ENCODE measurements around the gene CRY2.

The CRY2 gene

DNA sequence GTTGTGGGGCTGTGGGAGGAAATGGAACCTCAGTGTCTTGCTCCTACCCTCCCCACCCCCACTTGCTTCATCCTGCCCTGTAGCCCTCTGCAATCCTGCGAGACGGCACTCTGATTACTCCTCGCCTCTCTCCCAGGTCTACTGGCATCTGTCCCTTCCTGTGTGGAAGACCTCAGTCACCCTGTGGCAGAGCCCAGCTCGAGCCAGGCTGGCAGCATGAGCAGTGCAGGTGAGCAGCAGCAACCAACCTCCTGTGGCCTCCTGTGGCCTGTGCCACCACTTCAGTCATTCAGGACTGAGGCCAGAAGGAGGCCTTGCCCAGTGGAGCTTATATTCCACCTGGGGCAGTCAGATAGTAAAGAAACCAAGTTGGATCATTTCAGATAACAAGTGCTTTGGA lies 23.4 kb downstream of the CRY2 start:
- Histone ChIP-seq H3K36me3 (ENCODE audit: control insufficient read depth, insufficient read depth, low read length, severe bottlenecking) (peaks cover 85% of the 10 kb centered on the region), H3K9ac (ENCODE audit: low read length) (no peak overlapping the region)

DNA sequence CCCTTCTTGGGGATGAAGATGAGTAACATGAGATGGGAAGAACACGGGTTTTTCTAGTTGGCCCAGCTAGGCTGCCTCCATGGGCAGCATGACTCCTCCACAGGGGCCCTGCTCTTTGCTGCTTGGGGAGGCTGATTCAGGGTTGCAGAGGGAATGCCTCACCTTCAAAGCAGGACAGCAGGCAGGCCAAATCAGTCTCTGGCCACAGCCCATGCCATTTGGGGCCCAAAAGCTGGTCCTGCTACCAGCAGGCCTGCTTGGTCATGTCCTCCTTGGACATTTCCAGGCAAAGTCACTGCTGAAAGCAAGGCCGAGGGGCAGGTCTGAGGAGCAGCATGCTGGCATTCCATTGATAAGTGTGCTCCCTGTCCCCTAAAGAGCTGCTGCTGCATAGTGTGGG lies 24.4 kb downstream of the CRY2 start:
- no peak for DNase-seq (ENCODE audit: low read depth)
- Histone ChIP-seq H3K27me3 (replicated peaks; ENCODE audit: control insufficient read depth, insufficient read depth, low read length) (no peaks in the 10 kb centered on the region), H3K4me3 (ENCODE audit: low read length) (no peak overlapping the region), H3K36me3 (ENCODE audit: control insufficient read depth, insufficient read depth, low read length, severe bottlenecking) (peaks cover 84% of the 10 kb centered on the region), H3K9ac (ENCODE audit: low read length) (no peak overlapping the region), H3K4me1 (ENCODE audit: control insufficient read depth, insufficient read depth, low read length) (no peaks in the 10 kb centered on the region), H3K9me3 (ENCODE audit: control insufficient read depth, low read length) (no peaks in the 10 kb centered on the region)

More for the DNA sequence above, 23.4 kb downstream of the CRY2 start:
- Histone ChIP-seq H3K27me3 (replicated peaks; ENCODE audit: control insufficient read depth, insufficient read depth, low read length) (no peaks in the 10 kb centered on the region), H3K4me3 (ENCODE audit: low read length) (no peak overlapping the region), H3K9me3 (ENCODE audit: control insufficient read depth, low read length) (no peaks in the 10 kb centered on the region), H3K4me1 (ENCODE audit: control insufficient read depth, insufficient read depth, low read length) (no peaks in the 10 kb centered on the region)
- DNase-seq (ENCODE audit: low read depth): no peak

DNA sequence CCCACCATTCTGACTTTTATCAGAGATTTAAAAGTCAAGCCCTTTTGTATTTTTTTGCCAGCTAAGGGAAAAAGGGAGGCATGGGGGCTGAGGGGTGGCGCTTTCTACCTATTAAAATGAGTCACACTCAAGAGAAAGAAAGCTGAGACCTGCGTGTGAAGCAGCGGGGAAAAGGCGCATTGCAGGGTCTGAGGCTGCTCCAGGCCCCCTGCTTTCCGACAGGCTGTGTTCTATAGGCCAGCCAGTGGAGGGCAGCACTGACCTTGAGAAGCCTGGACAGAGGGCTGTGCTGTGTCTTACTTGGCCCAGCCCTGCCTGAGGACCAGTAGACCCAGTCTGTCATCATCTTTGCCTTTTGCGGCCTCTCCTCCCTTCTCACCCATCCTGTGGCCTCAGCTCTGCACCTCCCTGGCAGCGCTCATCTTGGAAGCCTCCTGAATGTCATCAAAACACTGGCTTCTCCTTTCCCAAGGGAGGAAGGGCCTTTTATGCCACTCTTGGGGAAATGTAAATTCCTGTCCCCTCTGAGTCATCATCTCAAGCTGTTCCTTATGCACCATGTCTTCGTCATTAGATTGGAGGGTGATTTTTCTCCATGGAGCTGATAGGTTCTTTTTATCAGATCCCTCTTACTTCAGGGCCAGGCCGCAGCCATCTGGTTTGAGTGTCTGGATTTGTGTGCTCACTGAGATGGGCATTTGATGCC lies 25.5 kb downstream of the CRY2 start:
- Histone ChIP-seq H3K9ac (ENCODE audit: low read length) (no peak overlapping the region), H3K9me3 (ENCODE audit: control insufficient read depth, low read length) (no peaks in the 10 kb centered on the region), H3K4me3 (ENCODE audit: low read length) (no peak overlapping the region), H3K27me3 (replicated peaks; ENCODE audit: control insufficient read depth, insufficient read depth, low read length) (no peaks in the 10 kb centered on the region), H3K36me3 (ENCODE audit: control insufficient read depth, insufficient read depth, low read length, severe bottlenecking) (peaks cover 84% of the 10 kb centered on the region), H3K4me1 (ENCODE audit: control insufficient read depth, insufficient read depth, low read length) (no peaks in the 10 kb centered on the region)
- peak; percentile 79 for DNase-seq (ENCODE audit: low read depth)

DNA sequence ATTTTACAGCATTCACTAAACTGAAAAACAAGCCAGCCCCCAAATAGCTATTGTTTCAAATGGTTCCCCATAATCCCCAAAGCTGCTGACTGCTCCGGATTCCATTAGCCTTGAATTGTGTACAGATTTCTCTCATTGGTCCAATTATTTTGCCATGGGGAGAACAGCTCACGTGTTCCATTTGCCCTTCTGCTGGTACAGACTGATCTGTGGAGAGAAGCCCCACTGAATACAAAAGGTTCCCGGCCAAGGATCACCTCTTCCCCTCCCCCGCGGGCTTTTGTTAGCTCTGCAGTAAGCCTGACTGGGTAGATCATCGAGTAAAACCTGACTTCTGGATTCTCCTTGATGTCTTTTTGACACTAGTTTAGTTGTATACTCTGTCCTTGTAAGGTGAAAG lies 29.1 kb downstream of the CRY2 start:
- H3K36me3 ChIP-seq (ENCODE audit: control insufficient read depth, insufficient read depth, low read length, severe bottlenecking): peaks cover 71% of the 10 kb centered on the region
- H3K4me3 ChIP-seq (ENCODE audit: low read length): no peak overlapping the region
- H3K9ac ChIP-seq (ENCODE audit: low read length): no peak overlapping the region
- no peak for DNase-seq (ENCODE audit: low read depth)
- H3K9me3 ChIP-seq (ENCODE audit: control insufficient read depth, low read length): no peaks in the 10 kb centered on the region
- peaks cover 19% of the 10 kb centered on the region for H3K4me1 ChIP-seq (ENCODE audit: control insufficient read depth, insufficient read depth, low read length)
- no peaks in the 10 kb centered on the region for H3K27me3 ChIP-seq (replicated peaks; ENCODE audit: control insufficient read depth, insufficient read depth, low read length)

DNA sequence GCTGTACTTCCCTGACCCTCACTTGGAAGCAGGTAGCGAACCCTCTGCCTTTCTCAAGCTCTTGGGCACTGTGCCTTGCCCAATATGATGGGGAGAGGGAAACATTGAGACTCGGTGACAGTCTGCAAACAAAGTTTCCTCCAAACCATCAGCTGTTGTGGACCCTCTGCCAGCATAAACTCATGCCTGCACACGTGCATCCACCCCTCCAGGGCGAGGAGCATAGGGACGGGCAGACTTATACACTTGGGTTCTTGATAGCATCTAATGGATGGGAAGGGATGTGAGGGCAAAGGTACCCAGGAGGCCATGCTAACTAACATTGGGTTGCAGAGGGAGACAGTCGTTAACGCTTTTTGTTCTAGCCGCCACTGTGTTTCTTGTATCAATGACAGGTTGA lies 29.9 kb downstream of the CRY2 start:
- no peaks in the 10 kb centered on the region for H3K9me3 ChIP-seq (ENCODE audit: control insufficient read depth, low read length)
- no peak overlapping the region for H3K4me3 ChIP-seq (ENCODE audit: low read length)
- H3K36me3 ChIP-seq (ENCODE audit: control insufficient read depth, insufficient read depth, low read length, severe bottlenecking): peaks cover 71% of the 10 kb centered on the region
- no peak overlapping the region for H3K9ac ChIP-seq (ENCODE audit: low read length)
- no peak for DNase-seq (ENCODE audit: low read depth)
- H3K4me1 ChIP-seq (ENCODE audit: control insufficient read depth, insufficient read depth, low read length): peaks cover 19% of the 10 kb centered on the region
- H3K27me3 ChIP-seq (replicated peaks; ENCODE audit: control insufficient read depth, insufficient read depth, low read length): no peaks in the 10 kb centered on the region

DNA sequence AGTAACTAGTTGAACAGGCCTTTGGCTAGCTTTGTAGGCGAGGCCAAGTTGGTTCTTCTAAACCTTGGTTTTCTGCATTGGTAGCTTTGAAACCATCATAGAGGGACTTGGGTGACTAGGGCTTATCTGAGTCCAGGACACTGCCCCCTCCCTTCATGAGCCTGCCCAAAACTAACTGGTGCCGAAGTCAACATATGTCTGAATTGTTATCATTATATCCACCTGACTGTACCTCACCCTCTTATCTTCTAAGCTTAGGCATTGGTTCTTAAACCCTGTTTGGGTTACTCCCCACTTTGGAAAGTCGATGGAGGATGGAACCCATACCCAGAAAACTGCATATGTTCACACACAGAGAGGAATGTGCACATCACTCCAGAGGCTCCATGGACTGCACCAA lies 30.6 kb downstream of the CRY2 start:
- Histone ChIP-seq H3K4me3 (ENCODE audit: low read length) (no peak overlapping the region), H3K36me3 (ENCODE audit: control insufficient read depth, insufficient read depth, low read length, severe bottlenecking) (peaks cover 75% of the 10 kb centered on the region), H3K9me3 (ENCODE audit: control insufficient read depth, low read length) (no peaks in the 10 kb centered on the region), H3K27me3 (replicated peaks; ENCODE audit: control insufficient read depth, insufficient read depth, low read length) (no peaks in the 10 kb centered on the region), H3K4me1 (ENCODE audit: control insufficient read depth, insufficient read depth, low read length) (peaks cover 19% of the 10 kb centered on the region), H3K9ac (ENCODE audit: low read length) (no peak overlapping the region)
- DNase-seq (ENCODE audit: low read depth): no peak

DNA sequence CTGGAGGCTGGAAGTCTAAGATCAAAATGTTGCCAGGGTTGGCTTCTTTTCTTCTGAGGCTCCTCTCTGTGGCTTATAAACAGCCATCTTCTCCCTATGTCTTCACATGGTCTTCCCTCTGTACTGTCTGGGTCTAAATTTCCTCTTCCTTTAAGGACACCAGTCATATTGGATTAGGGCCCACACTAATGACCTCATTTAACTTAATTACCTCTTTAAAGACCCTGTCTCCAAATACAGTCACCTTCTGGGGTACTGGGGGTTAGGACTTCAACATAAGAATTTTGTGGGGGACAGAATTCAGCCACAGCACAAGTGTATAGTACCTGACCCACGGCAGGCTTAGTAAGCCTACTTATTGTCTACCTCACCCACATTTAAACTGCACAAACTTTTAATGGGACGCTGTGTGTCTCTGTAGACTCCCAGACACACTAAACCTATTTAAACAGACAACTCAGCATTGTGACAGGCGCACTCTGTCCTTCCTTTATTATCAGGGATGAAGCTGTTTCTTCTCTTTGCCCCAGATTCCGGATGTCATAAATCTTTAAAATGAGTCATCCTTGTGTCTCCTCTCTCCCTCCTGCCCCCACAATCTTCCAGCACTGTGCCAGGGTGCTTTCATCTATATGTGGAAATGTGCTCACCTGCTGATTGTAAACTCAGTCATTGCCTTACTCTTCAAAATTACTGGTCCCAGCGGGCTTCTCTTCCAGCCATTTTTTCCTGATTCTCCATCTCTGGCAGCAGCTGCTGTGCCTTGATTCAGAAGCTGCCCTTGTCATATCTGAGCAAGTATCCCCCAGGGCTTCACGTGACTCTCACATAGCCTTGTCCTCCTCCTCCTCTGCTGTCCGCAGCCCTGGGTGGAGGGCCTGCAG lies 32.8 kb downstream of the CRY2 start:
- no peak for DNase-seq (ENCODE audit: low read depth)
- Histone ChIP-seq H3K27me3 (replicated peaks; ENCODE audit: control insufficient read depth, insufficient read depth, low read length) (peaks cover 2% of the 10 kb centered on the region), H3K36me3 (ENCODE audit: control insufficient read depth, insufficient read depth, low read length, severe bottlenecking) (peaks cover 63% of the 10 kb centered on the region), H3K9me3 (ENCODE audit: control insufficient read depth, low read length) (no peaks in the 10 kb centered on the region), H3K4me3 (ENCODE audit: low read length) (no peak overlapping the region), H3K9ac (ENCODE audit: low read length) (no peak overlapping the region), H3K4me1 (ENCODE audit: control insufficient read depth, insufficient read depth, low read length) (peaks cover 19% of the 10 kb centered on the region)

DNA sequence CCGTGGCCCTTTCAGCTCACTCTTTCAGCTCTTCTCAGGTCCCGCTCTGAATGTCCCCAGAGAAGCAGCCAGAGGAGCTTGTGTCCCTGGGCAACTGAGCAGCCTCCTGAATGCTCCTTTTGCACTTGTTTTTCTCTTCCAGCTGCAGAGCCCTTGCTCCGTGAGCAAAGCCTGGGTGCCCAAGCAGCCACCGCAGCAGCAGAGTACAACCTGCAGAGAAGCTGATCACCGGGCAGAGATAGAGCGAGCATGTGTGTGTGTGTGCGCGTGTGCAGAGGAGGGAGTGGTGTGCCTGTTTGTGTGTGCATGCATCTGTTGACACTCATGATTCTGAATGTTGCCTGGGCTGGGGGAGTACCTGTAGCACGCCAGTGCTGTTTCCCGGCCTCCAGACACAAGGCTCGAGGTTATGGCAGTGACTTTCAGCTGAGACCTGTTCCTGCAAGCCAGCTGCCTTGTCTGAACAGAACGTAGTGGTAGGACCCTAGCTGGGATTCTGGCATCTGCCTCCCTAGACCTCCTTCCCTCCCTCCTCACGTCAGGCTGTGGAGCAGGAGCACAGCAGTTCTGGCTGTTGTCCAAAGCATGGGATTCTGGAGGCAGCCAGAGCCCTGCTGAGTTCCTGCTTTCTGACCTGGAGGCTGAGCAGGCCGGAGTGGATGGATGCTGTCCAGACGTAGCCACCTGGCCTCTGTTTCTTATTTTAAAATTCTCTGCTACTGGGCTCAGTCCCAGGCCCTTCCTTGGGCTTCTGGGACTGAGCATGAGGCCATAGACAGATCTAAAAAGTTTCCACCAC lies 33.7 kb downstream of the CRY2 start:
- no peak overlapping the region for H3K4me3 ChIP-seq (ENCODE audit: low read length)

DNA sequence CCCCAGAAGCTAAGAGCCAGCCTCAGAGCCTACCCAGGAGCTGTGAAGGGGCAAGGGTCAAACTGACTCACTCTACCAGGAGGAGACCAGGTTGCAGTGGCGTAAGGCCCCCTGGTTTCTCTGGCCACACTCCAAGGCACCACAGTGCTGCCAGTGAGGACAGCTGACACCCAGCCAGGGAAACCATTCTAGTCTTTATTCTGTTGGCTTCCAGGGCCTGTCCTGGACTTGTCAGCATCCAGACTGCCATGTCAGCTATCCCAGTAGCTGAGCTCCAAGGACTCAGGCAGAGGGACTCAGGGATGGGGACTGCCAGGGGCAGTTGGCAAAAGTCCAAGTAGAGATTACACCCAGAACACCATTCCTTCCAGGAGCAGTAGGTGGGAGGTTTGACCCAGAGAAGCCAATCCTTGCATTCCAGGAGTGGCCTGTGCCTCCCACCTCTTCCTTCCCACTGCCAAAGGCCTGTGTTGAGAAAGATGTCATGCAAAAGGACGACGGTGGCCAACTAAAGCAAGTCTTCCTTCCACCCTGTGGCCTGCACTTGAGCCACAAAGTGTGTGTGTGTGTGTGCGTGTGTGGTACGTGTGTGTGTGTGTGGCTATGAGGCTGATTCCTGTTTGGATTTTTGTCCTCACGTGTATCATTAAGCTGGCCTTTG lies 34.6 kb downstream of the CRY2 start:
- Histone ChIP-seq H3K27me3 (replicated peaks; ENCODE audit: control insufficient read depth, insufficient read depth, low read length) (peaks cover 4% of the 10 kb centered on the region), H3K9me3 (ENCODE audit: control insufficient read depth, low read length) (no peaks in the 10 kb centered on the region), H3K9ac (ENCODE audit: low read length) (no peak overlapping the region), H3K4me1 (ENCODE audit: control insufficient read depth, insufficient read depth, low read length) (peaks cover 19% of the 10 kb centered on the region), H3K4me3 (ENCODE audit: low read length) (no peak overlapping the region), H3K36me3 (ENCODE audit: control insufficient read depth, insufficient read depth, low read length, severe bottlenecking) (peaks cover 49% of the 10 kb centered on the region)
- no peak for DNase-seq (ENCODE audit: low read depth)

More for the DNA sequence above, 33.7 kb downstream of the CRY2 start:
- H3K36me3 ChIP-seq (ENCODE audit: control insufficient read depth, insufficient read depth, low read length, severe bottlenecking): peaks cover 55% of the 10 kb centered on the region
- no peaks in the 10 kb centered on the region for H3K9me3 ChIP-seq (ENCODE audit: control insufficient read depth, low read length)
- peaks cover 4% of the 10 kb centered on the region for H3K27me3 ChIP-seq (replicated peaks; ENCODE audit: control insufficient read depth, insufficient read depth, low read length)
- peaks cover 19% of the 10 kb centered on the region for H3K4me1 ChIP-seq (ENCODE audit: control insufficient read depth, insufficient read depth, low read length)
- H3K9ac ChIP-seq (ENCODE audit: low read length): no peak overlapping the region
- DNase-seq (ENCODE audit: low read depth): no peak

DNA sequence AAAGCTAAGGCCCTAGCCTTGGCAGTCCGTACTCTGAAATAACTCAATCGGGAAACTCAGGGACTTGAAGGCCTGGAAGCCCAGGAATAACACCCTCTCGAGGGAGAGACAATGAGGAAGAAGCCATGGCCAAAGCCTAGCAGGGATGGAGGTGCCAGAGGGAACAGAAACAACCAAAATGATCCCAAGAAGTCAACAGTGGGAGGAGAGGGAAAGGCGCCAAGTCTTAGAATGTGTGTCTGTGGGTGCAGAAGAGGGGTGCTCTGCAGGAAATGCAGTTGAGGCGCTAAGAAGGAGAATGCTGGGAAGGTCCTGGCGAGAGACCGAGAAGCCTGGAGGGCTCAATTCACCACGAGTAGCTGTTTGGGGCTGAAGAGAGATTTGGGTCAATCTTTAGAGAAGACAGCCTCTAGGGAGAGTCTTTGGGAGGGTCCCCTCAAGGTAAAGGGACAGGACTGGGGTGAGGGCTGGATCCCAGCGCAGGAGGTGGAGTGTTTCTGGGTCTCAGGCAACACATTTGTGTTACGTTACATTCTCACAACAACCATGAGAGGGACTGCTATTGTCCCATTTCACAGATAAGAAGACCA lies 37.4 kb downstream of the CRY2 start:
- no peak for DNase-seq (ENCODE audit: low read depth)
- Histone ChIP-seq H3K9ac (ENCODE audit: low read length) (no peak overlapping the region), H3K36me3 (ENCODE audit: control insufficient read depth, insufficient read depth, low read length, severe bottlenecking) (peaks cover 28% of the 10 kb centered on the region), H3K4me3 (ENCODE audit: low read length) (peak overlapping the region; percentile 70), H3K9me3 (ENCODE audit: control insufficient read depth, low read length) (no peaks in the 10 kb centered on the region), H3K4me1 (ENCODE audit: control insufficient read depth, insufficient read depth, low read length) (peaks cover 16% of the 10 kb centered on the region), H3K27me3 (replicated peaks; ENCODE audit: control insufficient read depth, insufficient read depth, low read length) (peaks cover 4% of the 10 kb centered on the region)
